ENCODE results near the gene ATP2B1.
"Not testable (repeated sequence)": the region's sequence is repeated elsewhere in the genome, so short reads cannot be mapped to it uniquely, and the experiment has no call there.

ATP2B1 gene

GRCh38 chr12:89712706-89713105 lies 4.1 kb upstream of the ATP2B1 start:
- DNase-seq: no peak

GRCh38 chr12:89710873-89711750 lies 2.5 kb upstream of the ATP2B1 start:
- DNase-seq: no peak

- DNase-seq: peak; percentile 37
Measured at GRCh38 chr12:89709995-89710872, 1.6 kb upstream of the ATP2B1 start.

- peak; percentile 99 for DNase-seq
Measured at GRCh38 chr12:89709157-89709994, 738 bp upstream of the ATP2B1 start.

GRCh38 chr12:89707703-89708564 lies 704 bp downstream of the ATP2B1 start:
- DNase-seq: peak; percentile 53

- no peak for DNase-seq
Measured at GRCh38 chr12:89706986-89707702, 1.5 kb downstream of the ATP2B1 start.

- no peak for DNase-seq
Measured at GRCh38 chr12:89706551-89706950, 2.1 kb downstream of the ATP2B1 start.

GRCh38 chr12:89704457-89704856 lies 4.2 kb downstream of the ATP2B1 start:
- DNase-seq: no peak

- no peak for DNase-seq
Measured at GRCh38 chr12:89703768-89704167, 4.9 kb downstream of the ATP2B1 start.

GRCh38 chr12:89702503-89702902 lies 6.1 kb downstream of the ATP2B1 start:
- DNase-seq: no peak

GRCh38 chr12:89701606-89702206 lies 6.9 kb downstream of the ATP2B1 start:
- no peak for DNase-seq

GRCh38 chr12:89700191-89700810 lies 8.3 kb downstream of the ATP2B1 start:
- DNase-seq: no peak

- DNase-seq: no peak
Measured at GRCh38 chr12:89698607-89699006, 10.0 kb downstream of the ATP2B1 start.

- DNase-seq: not testable (repeated sequence)
Measured at GRCh38 chr12:89697728-89698127, 10.9 kb downstream of the ATP2B1 start.

- no peak for DNase-seq
Measured at GRCh38 chr12:89697296-89697695, 11.3 kb downstream of the ATP2B1 start.

GRCh38 chr12:89695830-89696229 lies 12.8 kb downstream of the ATP2B1 start:
- no peak for DNase-seq

- no peak for DNase-seq
Measured at GRCh38 chr12:89695100-89695499, 13.5 kb downstream of the ATP2B1 start.

- DNase-seq: no peak
Measured at GRCh38 chr12:89694542-89694941, 14.1 kb downstream of the ATP2B1 start.

GRCh38 chr12:89693639-89694202 lies 14.9 kb downstream of the ATP2B1 start:
- DNase-seq: no peak

GRCh38 chr12:89692439-89692838 lies 16.2 kb downstream of the ATP2B1 start:
- no peak for DNase-seq

Data from CD4-positive, alpha-beta T cell treated with Interleukin-6 for 4 hours (primary cell).